Epithelial cell of proximal tubule (primary cell): ENCODE data around the gene ADGRG4. TPM values are rescaled to one million over a fixed set of nuclear protein-coding genes. Genes with fewer than 3 reads are reported as not detected.
"Not testable (repeated sequence)": the region's sequence is repeated elsewhere in the genome, so short reads cannot be mapped to it uniquely, and the experiment has no call there.

ENCODE experiments used
- DNase-seq: peaks from one replicate; pipeline ENCODE4 v3.0.0-alpha.2; 2011; ENCODE audit warnings: low read depth
- H3K4me3 ChIP-seq: 2 replicates; pipeline ENCODE4 v1.5.1; 2011; ENCODE audit warnings: low read depth, mild to moderate bottlenecking, low read length
- CTCF ChIP-seq: conservative IDR thresholded peaks from 2 replicates; pipeline ENCODE4 v1.5.1; 2012; ENCODE audit warnings: low read depth, mild to moderate bottlenecking, low read length
- total RNA-seq: library from RNA; depleted of rRNA; stranded (reverse); fragments of >200 nt; gene quantifications from 2 replicates; pipeline ENCODE4 v1.2.3, GENCODE V29; 2015

Gene ADGRG4
- total RNA-seq, 1 donor from 2014 or later = not detected

GRCh38 chrX:136269921-136270320, 30.8 kb upstream of the ADGRG4 start:
- DNase-seq = no peak
- no peak for TF ChIP-seq CTCF
- H3K4me3 ChIP-seq = no peak overlapping the region

- no peak for DNase-seq
- no peak for TF ChIP-seq CTCF
- no peak overlapping the region for H3K4me3 ChIP-seq
Observed at GRCh38 chrX:136271300-136271699, 29.5 kb upstream of the ADGRG4 start.

GRCh38 chrX:136272325-136272724, 28.4 kb upstream of the ADGRG4 start:
- no peak overlapping the region for H3K4me3 ChIP-seq
- DNase-seq = no peak
- TF ChIP-seq CTCF = peak; percentile 6

GRCh38 chrX:136273986-136274385, 26.8 kb upstream of the ADGRG4 start:
- TF ChIP-seq CTCF = no peak
- H3K4me3 ChIP-seq = no peak overlapping the region
- DNase-seq = no peak

GRCh38 chrX:136275553-136275952, 25.2 kb upstream of the ADGRG4 start:
- no peak for TF ChIP-seq CTCF
- no peak overlapping the region for H3K4me3 ChIP-seq
- DNase-seq = no peak

- H3K4me3 ChIP-seq, DNase-seq: not testable (repeated sequence)
Observed at GRCh38 chrX:136286375-136286774, 14.4 kb upstream of the ADGRG4 start.

GRCh38 chrX:136291824-136292223, 8.9 kb upstream of the ADGRG4 start:
- H3K4me3 ChIP-seq = no peak overlapping the region
- no peak for DNase-seq
- no peak for TF ChIP-seq CTCF

GRCh38 chrX:136292656-136293055, 8.1 kb upstream of the ADGRG4 start:
- no peak overlapping the region for H3K4me3 ChIP-seq
- DNase-seq = no peak
- no peak for TF ChIP-seq CTCF
